ENCODE results near the gene ECSIT. TPM values are rescaled to one million over a fixed set of nuclear protein-coding genes. Genes with fewer than 3 reads are reported as not detected.
"Not testable (repeated sequence)": the region's sequence is repeated elsewhere in the genome, so short reads cannot be mapped to it uniquely, and the experiment has no call there.

Gene ECSIT
- total RNA-seq, 1 experiment from 2014 or later: 52.8 TPM

- CTCF ChIA-PET: no interaction called here
- Histone ChIP-seq H3K9me3 (ENCODE audit: control insufficient read depth in 1 of 2, insufficient read depth in 1 of 2, low read depth in 1 of 2, low read length in 2 of 2) (no peaks in the 10 kb centered on the region), H2AFZ (ENCODE audit: low read depth, low read length, poor library complexity, severe bottlenecking) (no peak overlapping the region), H3K4me3 (replicated peaks in 1 of 2; ENCODE audit: low read depth in 1 of 2, low read length in 2 of 2) (no peak overlapping the region), H3K9me2 (ENCODE audit: insufficient read depth) (no peaks in the 10 kb centered on the region), H3K9ac (ENCODE audit: low read length) (no peak overlapping the region), H3K27ac (ENCODE audit: low read depth, low read length) (no peak overlapping the region), H3K4me1 (ENCODE audit: control insufficient read depth in 1 of 2, insufficient read depth in 2 of 2, low read length in 2 of 2) (no peaks in the 10 kb centered on the region), H3K36me3 (ENCODE audit: control insufficient read depth in 1 of 2, insufficient read depth in 2 of 2, low read length in 2 of 2) (no peaks in the 10 kb centered on the region), H3K4me2 (ENCODE audit: low read length) (no peak overlapping the region), H3K27me3 (ENCODE audit: insufficient read depth, low read length) (no peaks in the 10 kb centered on the region), H4K20me1 (ENCODE audit: insufficient read depth) (no peaks in the 10 kb centered on the region), H3K79me2 (ENCODE audit: insufficient read depth, low read length) (no peaks in the 10 kb centered on the region)
- no TSS peak for BruUV-seq (replicated peaks)
- DNase-seq (ENCODE audit: low read depth, low spot score): no peak
- intact Hi-C loops (cut with micrococcal nuclease): no loop called here
- POLR2A ChIA-PET: interaction anchor here (0.8 kb wide), 1 partner anchor 16 kb away, joined by 4 read pairs; the partner anchor contains the start of gene ELOF1
- ATAC-seq: no peak
- RAD21 ChIA-PET (ENCODE audit: low non-redundant PET in 1 of 2, low total read pairs in 2 of 2, uncharacterized antibody in 2 of 2, unreplicated experiment in 2 of 2): no interaction called here
- TF ChIP-seq, protein P1, sequence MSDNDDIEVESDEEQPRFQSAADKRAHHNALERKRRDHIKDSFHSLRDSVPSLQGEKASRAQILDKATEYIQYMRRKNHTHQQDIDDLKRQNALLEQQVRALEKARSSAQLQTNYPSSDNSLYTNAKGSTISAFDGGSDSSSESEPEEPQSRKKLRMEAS (IDR thresholded peaks at IDR 0.05): no peak
- TF ChIP-seq EZH2phosphoT487 (IDR thresholded peaks at IDR 0.05; ENCODE audit: borderline replicate concordance) (no peak), SIN3A (IDR thresholded peaks at IDR 0.05; ENCODE audit: low read depth) (no peak), YY1 (IDR thresholded peaks at IDR 0.05; ENCODE audit: extremely low read depth, insufficient replicate concordance, low read depth, low read length) (no peak), REST (IDR thresholded peaks at IDR 0.05; ENCODE audit: low read depth) (no peak), JUND (IDR thresholded peaks at IDR 0.05) (no peak)
These were observed 45.8 kb upstream of the ECSIT start for GRCh38 chr19:11574689-11575088.

DNA sequence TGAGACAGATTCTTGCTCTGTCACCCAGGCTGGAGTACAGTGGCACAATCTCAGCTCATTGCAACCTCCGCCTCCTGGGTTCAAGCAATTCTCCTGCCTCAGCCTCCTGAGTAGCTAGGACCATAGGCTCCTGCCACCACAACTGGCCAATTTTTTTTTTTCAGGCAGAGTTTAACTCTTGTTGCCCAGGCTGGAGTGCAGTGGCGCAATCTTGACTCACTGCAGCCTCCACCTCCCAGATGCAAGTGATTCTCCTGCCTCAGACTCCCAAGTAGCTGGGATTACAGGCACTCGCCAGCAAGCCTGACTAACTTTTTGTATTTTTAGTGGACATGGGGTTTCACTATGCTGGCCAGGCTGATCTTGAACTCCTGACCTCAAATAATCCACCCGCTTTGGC lies 44.8 kb upstream of the ECSIT start:
- H4K20me1 ChIP-seq (ENCODE audit: insufficient read depth); H2AFZ ChIP-seq (ENCODE audit: low read depth, low read length, poor library complexity, severe bottlenecking); H3K4me2 ChIP-seq (ENCODE audit: low read length); H3K79me2 ChIP-seq (ENCODE audit: insufficient read depth, low read length); H3K9ac ChIP-seq (ENCODE audit: low read length); H3K9me3 ChIP-seq (ENCODE audit: control insufficient read depth in 1 of 2, insufficient read depth in 1 of 2, low read depth in 1 of 2, low read length in 2 of 2); H3K27me3 ChIP-seq (ENCODE audit: insufficient read depth, low read length); H3K4me1 ChIP-seq (ENCODE audit: control insufficient read depth in 1 of 2, insufficient read depth in 2 of 2, low read length in 2 of 2); BruUV-seq (replicated peaks); ATAC-seq; CTCF ChIA-PET; H3K4me3 ChIP-seq (replicated peaks in 1 of 2; ENCODE audit: low read depth in 1 of 2, low read length in 2 of 2); DNase-seq (ENCODE audit: low read depth, low spot score); H3K36me3 ChIP-seq (ENCODE audit: control insufficient read depth in 1 of 2, insufficient read depth in 2 of 2, low read length in 2 of 2); H3K27ac ChIP-seq (ENCODE audit: low read depth, low read length); H3K9me2 ChIP-seq (ENCODE audit: insufficient read depth): not testable (repeated sequence)
- ChIA-PET RAD21 (ENCODE audit: low non-redundant PET in 1 of 2, low total read pairs in 2 of 2, uncharacterized antibody in 2 of 2, unreplicated experiment in 2 of 2) (interaction anchor here in 1 of 2 experiments (0.6 kb wide), 1 partner anchor 8 kb away, joined by 3 read pairs; no protein-coding TSS in a partner anchor), POLR2A (interaction anchor here (1.6 kb wide), 1 partner anchor 15 kb away, joined by 3 read pairs; the partner anchor contains the start of gene ELOF1)
- intact Hi-C loops (cut with micrococcal nuclease): loop anchor here (1.0 kb wide), 1 partner anchor 18 kb away; no protein-coding TSS in a partner anchor

DNA sequence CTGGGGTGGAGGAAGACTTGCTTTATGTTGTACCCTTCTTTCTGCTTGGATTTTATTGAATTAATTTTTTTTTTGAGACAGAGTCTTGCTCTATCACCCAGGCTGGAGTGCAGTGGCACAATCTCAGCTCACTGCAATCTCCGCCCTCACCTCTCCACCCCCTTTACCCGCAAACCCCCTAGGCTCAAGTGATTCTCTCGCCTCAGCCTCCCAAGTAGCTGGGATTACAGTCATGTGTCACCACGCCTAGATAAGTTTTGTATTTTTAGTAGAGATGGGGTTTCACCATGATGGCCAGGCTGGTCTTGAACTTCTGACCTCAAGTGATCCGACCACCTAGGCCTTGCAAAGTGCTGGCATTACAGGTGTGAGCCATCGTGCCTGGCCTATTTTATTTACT lies 44.4 kb upstream of the ECSIT start:
- H3K4me1 ChIP-seq (ENCODE audit: control insufficient read depth in 1 of 2, insufficient read depth in 2 of 2, low read length in 2 of 2); H3K27ac ChIP-seq (ENCODE audit: low read depth, low read length); H4K20me1 ChIP-seq (ENCODE audit: insufficient read depth); H3K27me3 ChIP-seq (ENCODE audit: insufficient read depth, low read length); H3K4me2 ChIP-seq (ENCODE audit: low read length); H3K9me3 ChIP-seq (ENCODE audit: control insufficient read depth in 1 of 2, insufficient read depth in 1 of 2, low read depth in 1 of 2, low read length in 2 of 2); H3K9me2 ChIP-seq (ENCODE audit: insufficient read depth); BruUV-seq (replicated peaks); H3K4me3 ChIP-seq (replicated peaks in 1 of 2; ENCODE audit: low read depth in 1 of 2, low read length in 2 of 2); H3K9ac ChIP-seq (ENCODE audit: low read length); H2AFZ ChIP-seq (ENCODE audit: low read depth, low read length, poor library complexity, severe bottlenecking); ATAC-seq; CTCF ChIA-PET; H3K79me2 ChIP-seq (ENCODE audit: insufficient read depth, low read length); H3K36me3 ChIP-seq (ENCODE audit: control insufficient read depth in 1 of 2, insufficient read depth in 2 of 2, low read length in 2 of 2); DNase-seq (ENCODE audit: low read depth, low spot score): not testable (repeated sequence)
- ChIA-PET RAD21 (ENCODE audit: low non-redundant PET in 1 of 2, low total read pairs in 2 of 2, uncharacterized antibody in 2 of 2, unreplicated experiment in 2 of 2) (interaction anchor here in 1 of 2 experiments (0.6 kb wide), 1 partner anchor 7 kb away, joined by 3 read pairs; no protein-coding TSS in a partner anchor), POLR2A (interaction anchor here (0.7 to 1.6 kb wide), 2 partner anchors 14 to 302 kb away, joined by 3 to 4 read pairs; partner anchors contain the start of gene ELOF1)
- intact Hi-C loops (cut with micrococcal nuclease): loop anchor here (1.0 kb wide), 1 partner anchor 18 kb away; no protein-coding TSS in a partner anchor
